SK-N-DZ (cell line): Measurements from ENCODE around the gene BATF3.
A peak's percentile ranks its signal among the peaks of the same experiment; 100 is the strongest.
"Not testable (repeated sequence)": the region's sequence is repeated elsewhere in the genome, so short reads cannot be mapped to it uniquely, and the experiment has no call there.

Source experiments
- DNase-seq: peaks from one replicate; pipeline ENCODE4 v3.0.0-alpha.2; 2015; ENCODE audit warnings: low spot score

The BATF3 gene

DNA sequence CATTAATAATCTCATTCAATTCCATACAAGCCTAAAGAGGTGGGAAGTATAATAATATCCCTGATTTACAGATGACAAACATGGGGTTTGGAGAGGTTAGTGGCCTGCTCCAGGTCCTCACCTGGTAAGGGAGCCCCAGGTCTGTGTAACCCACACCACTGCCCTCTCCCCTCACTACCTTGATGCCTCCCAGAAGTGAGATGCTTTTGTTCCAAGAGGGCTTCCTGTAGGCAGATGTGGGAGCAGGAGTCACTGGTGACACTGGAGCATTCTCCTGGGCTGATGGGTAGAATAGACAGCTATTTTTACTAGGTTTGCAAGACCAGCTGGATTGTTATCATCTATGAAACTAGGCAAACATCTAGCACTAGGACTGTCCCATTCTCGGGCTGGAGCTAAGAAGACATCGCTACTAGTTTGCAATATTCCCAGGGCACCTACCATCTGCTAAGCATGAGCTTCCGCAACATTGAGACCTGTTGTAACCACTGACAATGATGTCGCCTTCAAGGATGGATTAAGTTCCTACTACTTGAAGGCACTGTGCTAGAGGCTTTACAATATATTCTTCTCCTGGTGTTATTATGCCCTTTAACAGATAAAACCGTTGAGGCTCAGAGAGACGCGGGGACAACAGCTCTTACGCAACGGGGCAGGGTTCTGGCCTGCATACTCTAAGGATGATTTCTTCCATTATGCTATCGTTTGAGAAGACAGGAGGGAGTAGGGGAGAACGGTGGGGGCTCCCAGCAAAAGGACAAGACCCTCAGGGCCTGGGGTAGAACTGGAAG is 35.0 kb downstream of the BATF3 start:
- no peak for DNase-seq

DNA sequence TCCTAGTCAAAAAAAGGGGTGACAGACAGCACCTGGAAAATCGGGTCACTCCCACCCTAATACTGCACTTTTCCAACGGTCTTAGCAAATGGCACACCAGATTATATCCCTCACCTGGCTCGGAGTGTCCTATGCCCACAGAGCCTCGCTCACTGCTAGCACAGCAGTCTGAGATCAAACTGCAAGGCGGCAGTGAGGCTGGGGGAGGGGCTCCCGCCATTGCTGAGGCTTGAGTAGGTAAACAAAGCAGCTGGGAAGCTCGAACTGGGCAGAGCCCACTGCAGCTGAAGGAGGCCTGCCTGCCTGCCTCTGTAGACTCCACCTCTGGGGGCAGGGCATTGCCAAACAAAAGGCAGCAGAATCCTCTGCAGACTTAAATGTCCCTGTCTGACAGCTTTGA is 41.4 kb downstream of the BATF3 start:
- DNase-seq = not testable (repeated sequence)

DNA sequence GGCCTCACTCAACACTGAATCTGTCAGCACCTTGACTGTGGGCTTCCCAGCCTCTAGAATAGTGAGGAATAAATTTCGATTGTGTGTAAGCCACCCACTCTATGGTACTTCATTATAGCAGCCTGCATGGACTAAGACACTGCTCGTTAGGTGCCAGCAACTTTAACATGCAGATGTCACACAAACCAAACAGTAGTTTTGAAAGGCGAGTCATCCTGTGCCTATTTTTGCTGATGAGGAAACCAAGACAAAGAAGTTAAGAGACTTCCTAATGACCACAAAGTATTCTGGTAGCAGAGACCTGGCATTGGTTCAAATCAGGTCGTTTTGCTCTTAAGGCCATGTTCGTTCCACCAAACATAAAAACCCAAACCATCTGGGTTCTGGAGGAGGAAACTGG is 42.9 kb downstream of the BATF3 start:
- no peak for DNase-seq

DNA sequence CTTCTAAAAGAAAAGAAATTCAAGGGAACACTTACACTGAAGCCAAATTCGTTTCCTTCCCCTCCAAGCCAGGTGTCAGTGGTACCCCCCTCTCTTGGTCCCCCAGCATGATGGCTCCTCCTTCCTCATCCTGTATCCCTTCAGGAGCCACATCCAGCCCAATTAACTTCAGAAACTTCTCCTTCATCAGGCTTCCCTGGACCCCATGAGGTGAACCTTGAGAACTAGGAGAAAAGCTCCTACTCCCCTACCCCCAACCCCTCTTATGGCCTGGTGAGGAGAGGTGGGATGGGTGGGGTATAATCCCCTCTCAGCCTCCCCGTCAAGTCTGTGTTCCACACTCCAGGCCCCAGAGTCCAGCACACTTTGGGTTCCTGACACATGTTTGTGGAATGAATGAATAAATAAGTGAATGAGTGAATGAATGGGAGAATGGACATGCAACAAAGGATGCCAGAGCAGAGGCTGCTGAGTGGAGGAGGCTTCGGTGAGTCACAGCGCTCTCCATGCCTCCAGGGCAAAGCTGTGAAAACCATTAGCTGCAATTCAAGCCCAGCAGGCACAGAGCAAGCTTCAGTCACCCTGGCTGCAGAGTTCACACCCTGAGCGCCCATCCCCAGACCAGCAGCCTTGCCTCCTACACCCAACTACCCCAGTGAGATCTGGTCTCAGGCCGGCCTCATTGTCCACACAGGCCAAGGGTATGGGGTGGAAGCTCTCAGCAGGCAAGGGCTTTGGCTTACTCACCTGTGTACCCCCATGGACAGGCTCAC is 43.8 kb downstream of the BATF3 start:
- no peak for DNase-seq

DNA sequence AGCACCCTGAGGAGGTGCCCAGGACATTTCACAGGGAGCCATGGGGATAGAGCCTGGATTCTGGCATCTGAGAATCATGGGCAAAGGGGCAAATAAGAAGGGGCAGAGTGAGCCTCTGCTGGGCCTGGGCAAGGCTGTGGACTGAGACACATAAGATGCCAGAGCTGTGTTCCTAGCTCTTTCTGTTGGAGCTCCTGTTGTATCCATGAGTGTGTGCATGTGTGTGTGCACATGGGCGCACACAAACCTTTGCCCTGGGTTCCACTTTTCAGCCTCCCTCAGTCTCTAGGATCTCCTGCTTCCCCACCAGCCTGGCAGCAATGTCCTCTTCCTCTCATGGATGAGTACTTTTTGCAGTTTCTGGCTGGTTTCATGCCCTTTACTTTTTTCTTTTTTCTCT is 47.0 kb downstream of the BATF3 start:
- no peak for DNase-seq

DNA sequence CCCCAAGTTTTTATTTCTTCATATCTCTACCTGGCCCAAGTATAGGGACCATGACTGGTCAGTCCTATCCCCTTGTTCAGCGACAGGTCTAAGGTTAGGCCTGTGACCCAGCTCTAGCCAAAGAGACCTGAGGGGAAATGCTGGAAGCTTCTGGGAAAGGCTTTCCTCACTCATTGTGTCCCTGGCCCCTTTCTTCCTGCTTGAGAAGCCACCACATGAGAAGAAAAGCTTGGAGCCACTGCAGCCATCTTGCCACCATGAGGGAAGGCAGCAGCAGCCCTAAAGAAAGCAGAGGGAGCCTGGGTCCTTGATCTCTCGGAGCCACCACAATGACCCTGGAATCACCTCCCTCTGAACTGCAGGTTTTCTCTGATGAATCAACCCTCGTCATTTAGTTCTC is 47.7 kb downstream of the BATF3 start:
- DNase-seq = no peak

DNA sequence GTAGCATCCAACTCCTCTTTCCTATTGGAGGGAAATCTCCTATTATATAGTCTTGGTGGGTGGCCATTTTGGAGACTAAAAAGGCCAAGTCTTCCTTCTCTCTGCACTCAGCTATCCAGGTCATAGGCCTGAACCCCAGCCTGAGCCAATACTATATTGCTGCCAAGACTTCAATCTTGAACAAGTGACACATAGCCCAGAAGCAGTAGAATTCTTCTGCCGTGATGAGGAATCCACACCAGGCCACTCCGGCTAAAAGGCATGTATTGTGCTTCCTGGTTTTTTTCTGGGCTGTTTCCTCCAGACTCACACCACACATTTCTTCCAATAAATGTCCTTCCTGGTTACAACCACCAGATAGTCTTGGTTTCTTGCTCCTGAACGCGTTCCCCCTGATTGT is 48.1 kb downstream of the BATF3 start:
- no peak for DNase-seq

DNA sequence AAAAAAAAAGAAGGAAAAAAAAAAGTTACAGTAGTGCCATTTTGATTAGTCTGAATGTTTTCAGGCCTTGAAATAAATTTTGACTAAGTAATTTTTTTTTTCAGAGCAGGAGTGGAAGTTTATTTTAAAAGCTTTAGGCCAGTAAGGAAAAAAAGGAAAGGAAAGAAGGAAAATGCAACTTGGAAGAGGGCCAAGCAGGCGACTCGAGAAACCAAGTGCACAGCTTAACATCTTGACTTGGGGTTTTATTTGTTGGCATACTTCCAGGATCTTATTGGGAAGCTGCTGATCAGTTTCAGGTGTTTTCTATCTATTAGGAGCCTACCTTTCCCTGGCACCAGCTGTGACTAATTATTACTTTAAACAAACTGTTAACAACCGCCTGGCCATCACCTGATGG is 49.4 kb downstream of the BATF3 start:
- DNase-seq = no peak

DNA sequence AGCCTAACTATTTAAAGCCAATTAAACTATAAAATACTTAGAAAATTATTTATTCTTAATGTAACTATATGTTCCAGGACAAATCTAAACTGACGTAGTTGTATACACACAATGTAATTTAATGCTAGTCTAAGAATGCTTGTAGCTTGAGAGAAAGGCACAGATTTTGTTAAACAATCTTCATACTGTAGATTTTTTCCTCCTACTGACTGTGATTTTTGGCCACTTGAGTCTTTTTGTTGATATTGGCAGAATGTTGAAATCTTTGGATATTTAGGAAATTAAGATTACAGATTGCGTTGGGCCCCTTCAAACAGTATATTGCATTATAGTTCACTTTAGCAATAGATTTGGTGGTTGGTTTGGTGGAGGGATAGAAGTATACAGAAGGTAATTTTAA is 50.6 kb downstream of the BATF3 start:
- DNase-seq = no peak

DNA sequence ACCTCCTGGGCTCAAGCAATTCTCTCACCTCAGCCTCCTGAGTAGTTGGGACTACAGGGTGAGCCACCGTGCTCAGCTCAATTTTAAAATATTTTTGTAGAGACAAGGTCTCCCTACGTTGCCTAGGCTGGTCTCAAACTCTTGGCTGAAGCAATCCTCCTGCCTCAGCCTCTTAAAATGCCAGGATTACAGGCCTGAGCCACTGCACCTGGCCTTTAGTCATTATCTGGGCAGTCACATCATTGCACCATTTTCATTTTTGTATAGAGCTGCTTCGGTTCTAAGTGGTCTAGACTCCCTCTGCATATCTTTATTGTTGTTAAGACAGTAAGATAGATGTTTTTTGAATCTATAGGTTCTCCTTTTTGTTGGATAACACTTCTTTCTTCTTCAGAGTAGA is 51.2 kb downstream of the BATF3 start:
- no peak for DNase-seq

DNA sequence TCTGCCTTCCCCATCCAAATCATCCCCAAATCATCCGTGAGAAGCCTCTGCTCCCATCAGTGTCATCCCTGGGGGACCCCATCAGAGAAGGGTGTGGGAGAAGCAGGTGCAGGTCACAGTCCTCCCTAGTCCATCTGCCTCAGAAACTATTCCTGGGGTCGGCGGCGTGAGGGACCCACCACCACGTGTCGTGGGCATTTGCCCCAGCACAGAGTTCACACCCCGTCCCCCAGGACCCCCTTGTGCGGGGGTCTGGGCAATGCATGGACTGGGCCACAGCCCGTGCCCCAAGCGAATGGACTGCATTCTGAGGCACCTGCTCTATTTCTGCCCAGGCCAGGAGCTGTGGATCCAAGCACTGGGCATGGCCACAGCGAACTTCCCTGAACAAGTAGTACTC is 52.6 kb downstream of the BATF3 start:
- no peak for DNase-seq

DNA sequence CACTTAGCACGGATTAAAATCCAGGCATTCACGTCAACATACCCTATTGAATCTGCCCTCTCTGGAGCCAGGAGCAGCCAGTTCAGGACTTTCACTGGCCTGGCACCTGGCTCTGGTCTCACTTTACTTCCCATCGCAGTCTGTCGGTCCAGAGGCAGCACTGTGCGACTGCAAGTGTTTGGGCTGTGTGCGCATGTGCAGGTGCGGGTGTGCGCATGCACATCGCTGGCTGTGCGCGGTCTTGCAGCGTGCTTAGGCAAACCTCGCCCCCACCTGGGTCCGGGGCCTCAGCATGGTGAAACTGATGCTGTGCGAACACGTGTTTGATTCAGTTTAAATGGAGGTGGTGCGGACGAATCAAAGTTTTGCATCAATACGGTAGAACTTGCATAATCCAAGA is 53.1 kb downstream of the BATF3 start:
- DNase-seq = no peak

DNA sequence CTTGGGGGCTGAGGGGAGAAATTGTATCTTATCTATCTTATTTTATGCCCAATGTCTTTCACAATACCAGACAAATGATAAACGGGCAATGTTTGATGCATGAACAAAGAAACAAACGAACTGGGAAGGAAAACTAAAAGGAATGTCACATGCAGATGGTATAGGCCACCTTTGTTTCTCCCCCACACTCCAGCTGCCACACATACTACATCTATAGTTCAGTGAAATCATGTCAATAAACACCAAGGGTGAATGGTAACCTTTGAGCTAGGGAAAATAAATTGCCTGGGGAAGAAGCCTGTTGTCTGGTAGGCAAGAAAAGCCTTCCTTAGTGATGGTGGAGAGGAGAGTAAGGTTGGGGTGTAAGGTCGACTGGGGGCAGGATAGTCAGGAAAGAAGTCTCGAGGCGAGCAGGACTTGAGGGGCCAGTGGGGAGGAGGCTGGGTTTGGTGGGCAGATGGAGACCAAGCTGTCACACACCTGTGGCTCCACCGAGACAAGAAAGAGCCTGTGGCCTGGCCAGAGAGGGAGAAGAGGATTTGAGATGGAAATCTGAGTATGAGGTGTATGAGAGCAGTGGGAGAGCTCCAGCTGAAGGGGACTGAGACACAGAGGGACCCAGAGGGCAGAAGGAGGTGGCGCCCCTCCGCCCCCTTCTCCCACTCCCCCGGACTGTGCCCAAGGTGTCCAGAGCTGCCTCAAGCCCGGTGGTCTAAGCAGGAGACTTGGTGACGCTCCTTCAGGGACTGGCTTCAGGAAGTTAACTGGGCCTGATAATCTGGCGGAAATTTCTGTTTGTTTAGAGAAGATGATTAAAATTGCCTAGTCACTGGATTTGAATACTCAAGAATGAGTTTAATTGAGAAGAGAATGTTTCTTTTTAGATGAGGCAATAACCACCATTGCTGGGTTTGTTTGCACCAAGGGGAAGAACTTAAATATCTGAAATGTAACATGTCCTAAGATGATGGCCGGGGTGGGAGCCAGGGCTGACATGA is 53.8 kb downstream of the BATF3 start:
- no peak for DNase-seq

DNA sequence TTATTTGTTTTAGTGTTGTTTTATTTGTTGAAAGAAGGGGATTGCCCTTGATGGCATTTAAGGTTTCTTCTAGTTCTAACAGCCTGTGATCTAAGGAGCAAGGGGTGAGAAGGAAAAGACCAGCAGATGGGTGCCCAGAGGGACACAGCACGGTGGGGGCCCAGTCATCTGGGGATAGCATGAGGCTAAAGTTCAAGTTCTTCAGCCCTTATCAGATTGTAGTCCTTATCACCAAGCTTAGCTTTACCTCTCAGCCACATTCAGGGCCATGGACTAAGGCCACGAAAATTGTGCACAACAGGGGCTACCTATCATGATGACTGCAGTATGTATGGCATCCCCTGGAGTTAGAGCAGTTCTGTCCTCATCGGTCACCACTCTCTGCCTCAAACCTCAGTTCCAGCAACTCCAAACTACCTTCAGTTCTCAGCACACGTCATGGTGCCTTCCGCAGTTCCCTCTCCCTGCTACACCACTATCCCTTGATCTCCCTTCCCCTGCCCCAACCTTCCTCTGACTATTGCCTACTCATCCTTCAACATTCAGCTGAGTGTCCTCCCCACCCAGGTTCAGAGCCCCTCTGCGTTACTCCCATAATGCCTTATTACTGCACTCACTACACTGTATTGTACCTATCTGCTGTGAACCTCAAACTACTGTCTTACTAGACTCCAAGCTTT is 54.6 kb downstream of the BATF3 start:
- DNase-seq = no peak

DNA sequence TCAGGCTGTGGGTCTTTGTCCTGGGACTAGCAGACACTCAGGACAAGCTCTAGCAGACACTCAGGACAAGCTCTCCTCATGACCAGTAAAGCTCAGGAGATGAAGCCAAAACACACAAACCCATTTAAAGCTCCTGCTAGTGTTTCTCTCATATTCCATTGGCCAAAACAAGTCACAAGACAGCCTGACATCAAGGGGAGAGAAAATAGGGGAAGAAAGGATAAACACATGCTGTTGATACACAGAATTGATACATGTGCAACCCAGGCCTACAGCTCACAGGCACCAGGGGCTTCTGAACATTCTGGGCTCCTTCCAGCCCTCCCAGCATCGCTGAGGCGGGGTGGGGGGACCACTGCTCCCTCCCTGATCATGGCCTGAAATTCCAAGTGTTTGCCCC is 55.8 kb downstream of the BATF3 start:
- no peak for DNase-seq

DNA sequence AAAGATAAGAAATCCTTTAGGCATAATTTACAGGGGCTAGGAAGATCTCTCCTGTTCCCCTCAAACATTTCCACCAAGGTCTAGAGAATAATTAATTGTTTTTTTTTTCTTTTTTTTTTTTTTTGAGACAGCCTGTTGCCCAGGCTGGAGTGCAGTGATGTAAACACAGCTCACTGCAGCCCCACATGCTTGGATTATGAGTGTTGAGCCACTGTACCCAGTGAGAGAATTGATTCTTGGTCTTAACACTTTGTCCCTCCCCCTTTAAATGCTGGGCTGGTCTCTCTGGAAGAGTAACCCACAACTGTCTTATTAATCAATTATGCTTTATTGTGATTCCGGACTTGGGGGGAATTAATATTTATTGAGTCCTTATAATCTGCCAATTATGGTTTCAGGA is 57.7 kb downstream of the BATF3 start:
- no peak for DNase-seq

DNA sequence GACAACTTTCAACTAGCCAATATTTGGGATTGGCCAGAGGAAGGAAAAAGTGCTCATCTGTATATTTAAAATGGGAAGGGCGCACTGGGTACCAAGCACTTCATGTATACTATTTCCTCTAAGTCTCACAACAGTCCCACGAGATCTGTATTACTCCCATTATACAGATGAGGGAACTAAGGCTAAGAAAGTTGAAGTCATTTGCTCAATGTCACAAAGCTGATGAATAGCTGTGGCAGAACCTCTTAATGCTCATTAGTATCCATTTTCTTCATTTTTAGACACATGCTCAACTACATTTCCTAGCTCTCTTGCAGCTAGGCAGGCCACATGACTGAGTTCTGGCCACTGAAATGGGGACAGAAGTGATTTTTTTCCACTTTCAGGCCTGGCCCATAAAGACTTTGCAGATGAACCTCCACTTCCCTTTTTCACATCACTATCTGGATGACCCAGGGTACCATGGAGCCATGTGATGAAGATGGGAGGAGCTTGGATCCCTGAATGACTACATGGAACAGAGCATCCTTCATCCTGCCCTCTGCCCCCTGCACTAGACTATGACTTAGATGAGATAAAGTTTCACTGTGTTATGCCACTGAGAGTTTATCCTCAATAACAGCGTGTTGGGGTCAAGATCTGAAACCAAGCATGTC is 59.3 kb downstream of the BATF3 start:
- no peak for DNase-seq

DNA sequence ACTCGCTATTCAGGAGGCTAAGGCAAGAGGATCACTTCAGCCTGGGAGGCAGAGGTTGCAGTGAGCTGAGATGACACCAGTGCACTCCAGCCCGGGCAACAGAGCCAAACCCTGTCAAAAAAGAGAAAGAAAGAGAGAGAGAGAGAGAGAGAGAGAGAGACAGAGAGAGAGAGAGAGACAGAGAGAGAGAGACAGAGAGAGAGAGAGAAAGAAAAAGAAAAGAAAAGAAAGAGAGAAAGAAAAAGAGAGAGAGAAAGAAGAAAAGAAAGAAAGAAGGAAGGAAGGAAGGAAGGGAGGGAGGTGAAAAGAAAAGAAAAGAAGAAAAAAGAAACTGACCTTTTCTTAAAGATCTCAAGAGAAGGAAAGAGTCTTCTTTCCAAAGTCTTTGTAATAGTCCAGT is 60.1 kb downstream of the BATF3 start:
- DNase-seq = not testable (repeated sequence)

DNA sequence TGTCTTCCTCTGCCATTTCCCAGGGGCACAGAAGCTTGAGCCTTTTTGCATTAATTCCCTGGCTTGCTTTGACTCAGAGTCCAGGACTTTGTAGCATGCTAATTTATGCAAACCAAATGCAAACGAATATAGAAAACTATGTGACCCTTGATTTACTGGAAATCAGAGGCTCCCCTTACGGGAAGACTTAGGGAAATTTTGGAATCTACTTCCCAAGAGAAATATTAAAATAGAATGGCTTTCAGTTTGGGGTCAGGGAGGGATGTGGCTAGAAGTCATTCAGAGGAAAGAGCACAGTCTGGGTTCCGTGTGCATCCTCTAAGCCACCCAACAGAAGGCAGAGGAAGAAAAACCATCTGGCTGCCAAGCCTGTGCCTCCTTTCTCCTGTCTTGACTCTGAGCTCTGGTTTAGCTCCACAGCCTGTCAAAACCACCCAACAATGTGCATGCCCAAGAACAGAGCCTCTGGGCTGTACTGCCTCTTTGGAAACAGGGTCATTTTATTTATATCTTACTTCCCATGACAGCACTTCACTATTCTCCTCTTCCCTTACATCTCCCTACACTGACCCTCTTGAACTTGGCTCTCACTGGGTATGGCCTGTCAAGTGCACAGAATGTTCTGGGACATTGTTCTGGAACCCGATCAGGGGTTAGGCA is 61.0 kb downstream of the BATF3 start:
- DNase-seq = peak; percentile 30

DNA sequence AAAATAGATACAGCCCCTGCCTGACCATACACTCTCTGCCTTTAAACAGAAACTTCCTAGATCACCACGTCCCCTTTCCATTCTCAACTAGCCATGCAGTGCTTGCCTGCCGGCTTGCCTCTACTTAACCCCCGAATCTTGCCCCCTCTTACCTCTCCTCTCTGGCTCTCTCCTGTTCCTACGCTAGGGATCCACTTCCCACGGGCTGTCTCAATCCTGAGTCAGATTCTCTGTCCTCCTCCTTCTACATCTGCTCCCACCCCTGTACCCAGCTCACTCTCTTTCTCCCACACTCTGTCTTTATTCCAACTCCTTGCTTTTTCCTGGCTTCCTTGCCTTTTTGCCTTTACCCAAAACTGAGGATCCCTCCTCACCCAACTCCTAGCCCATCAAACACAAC is 61.7 kb downstream of the BATF3 start:
- DNase-seq = no peak
